Skeletal muscle satellite cell (primary cell): Measurements from ENCODE around the gene HNRNPC. TPM values are rescaled to one million over a fixed set of nuclear protein-coding genes. Genes with fewer than 3 reads are reported as not detected.
A peak's percentile ranks its signal among the peaks of the same experiment; 100 is the strongest.
"Not testable (repeated sequence)": the region's sequence is repeated elsewhere in the genome, so short reads cannot be mapped to it uniquely, and the experiment has no call there.

Source experiments
- H3K27me3 ChIP-seq: 2 replicates; pipeline ENCODE4 v1.7.0; 2013; ENCODE audit warnings: low read length; ENCODE audit not compliant: control insufficient read depth, insufficient read depth
- H3K36me3 ChIP-seq: 2 replicates; pipeline ENCODE4 v1.7.0; 2013; ENCODE audit warnings: mild to moderate bottlenecking, control low read depth, low read length; ENCODE audit not compliant: insufficient read depth
- H3K4me1 ChIP-seq: 2 replicates; pipeline ENCODE4 v1.7.0; 2013; ENCODE audit warnings: low read length; ENCODE audit not compliant: control insufficient read depth, insufficient read depth
- H3K4me2 ChIP-seq: 2 replicates; pipeline ENCODE4 v1.7.0; 2013; ENCODE audit warnings: mild to moderate bottlenecking, low read length
- H3K4me3 ChIP-seq: 2 replicates; pipeline ENCODE4 v1.7.0; 2013; ENCODE audit warnings: low read length
- H3K9ac ChIP-seq: 2 replicates; pipeline ENCODE4 v1.7.0; 2013; ENCODE audit warnings: mild to moderate bottlenecking, low read depth, low read length, moderate library complexity
- H3K9me3 ChIP-seq: replicated peaks from 2 replicates; pipeline ENCODE4 v1.7.0; 2013; ENCODE audit warnings: mild to moderate bottlenecking, control low read depth, low read length
- total RNA-seq: library from RNA; depleted of rRNA; stranded (reverse); fragments of >200 nt; gene quantifications from 2 replicates; pipeline ENCODE4 v1.2.3, GENCODE V29; 2012; rRNA removed

The HNRNPC gene
- total RNA-seq = 634 and 718 TPM in 2 replicates

DNA sequence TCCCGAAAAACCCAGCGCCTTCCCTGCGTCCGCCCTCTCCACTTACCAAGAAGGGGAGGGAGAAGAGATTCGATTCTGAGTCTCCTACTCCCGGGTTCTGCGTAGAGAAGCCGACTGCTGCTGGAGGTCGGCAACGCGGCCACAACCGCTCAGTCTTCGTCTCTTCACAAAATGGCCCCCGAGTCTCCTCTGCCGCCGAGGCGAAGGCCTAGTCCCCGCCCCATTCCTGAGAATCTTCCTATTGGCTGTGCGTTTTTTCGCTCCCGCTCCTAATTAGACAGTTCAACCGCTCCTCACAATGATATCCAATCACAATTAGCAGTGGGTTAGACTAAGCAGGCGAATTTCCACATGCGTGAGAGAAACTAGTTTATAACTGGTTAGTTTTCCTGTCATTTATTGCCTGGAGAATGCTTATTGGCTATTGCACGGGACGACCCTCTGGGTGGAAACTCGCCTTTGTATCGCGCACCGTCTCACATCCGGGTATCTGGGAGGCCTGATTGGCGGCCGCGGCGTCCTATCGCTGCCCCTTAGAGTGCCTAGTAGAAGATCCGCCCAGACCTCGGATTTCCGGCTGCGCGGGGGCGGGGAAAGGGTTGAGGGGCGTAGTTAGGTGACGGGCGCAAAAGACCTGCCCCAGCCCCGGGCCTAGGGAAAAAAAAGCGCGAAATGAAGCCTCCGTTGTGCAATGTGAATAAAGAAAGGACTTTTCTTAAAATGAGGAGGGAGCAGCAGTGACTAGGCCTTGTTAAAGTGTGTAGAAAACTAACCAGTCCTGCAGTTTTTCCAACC, at the start of gene HNRNPC:
Gene HNRNPC, minus strand, starts transcription at position 191 of the 795 bp plus-strand sequence. CDS start 35,249 bp downstream, outside the sequence.
- Histone ChIP-seq H3K36me3 (peaks cover 32% of the 10 kb centered on the region), H3K9ac (peak within 1 kb of the TSS; percentile 99), H3K4me1 (peaks cover 29% of the 10 kb centered on the region), H3K4me3 (peak within 1 kb of the TSS; percentile 86), H3K27me3 (no peaks in the 10 kb centered on the region), H3K9me3 (no peaks in the 10 kb centered on the region), H3K4me2 (peak within 1 kb of the TSS; percentile 96)

DNA sequence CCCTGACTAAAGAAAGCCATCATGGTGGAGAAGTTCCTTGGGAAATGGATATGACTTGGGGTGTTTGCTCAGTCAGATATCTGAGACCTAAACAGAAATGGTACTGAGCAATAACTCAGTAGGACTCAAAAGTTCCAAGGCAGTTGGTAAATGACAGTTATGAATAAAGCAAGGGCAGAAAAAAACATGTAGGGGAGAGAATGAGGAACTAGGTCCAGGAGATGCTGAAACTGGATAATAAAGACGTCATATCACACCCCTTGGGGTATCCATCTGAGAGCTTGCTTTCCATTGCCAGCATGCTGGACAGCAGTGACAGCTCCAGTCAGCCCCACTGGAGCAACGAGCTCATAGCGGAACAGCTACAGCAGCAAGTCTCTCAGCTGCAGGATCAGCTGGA, 48.2 kb upstream of the HNRNPC start:
- Histone ChIP-seq H3K4me1 (no peaks in the 10 kb centered on the region), H3K9ac (no peak overlapping the region), H3K4me3 (no peak overlapping the region), H3K36me3 (no peaks in the 10 kb centered on the region), H3K27me3 (peaks cover 33% of the 10 kb centered on the region), H3K4me2 (no peak overlapping the region), H3K9me3 (no peaks in the 10 kb centered on the region)

DNA sequence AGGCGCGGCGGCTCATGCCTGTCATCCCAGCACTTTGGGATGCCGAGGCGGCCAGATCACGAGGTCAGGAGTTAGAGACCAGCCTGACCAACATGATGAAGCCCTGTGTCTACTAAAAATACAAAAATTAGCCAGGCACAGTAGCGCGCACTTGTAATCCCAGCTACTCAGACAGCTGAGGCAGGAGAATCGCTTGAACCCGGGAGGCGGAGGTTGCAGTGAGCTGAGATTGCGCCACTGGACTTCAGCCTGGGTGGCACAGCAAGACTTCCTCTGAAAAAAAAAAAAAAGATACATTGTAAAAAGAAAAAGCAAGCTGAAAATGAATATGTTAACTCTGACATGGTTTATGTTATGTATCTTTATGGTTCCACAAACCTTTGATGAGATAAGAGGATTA, 44.3 kb upstream of the HNRNPC start:
- H3K27me3 ChIP-seq = peaks cover 42% of the 10 kb centered on the region
- H3K36me3 ChIP-seq = no peaks in the 10 kb centered on the region
- no peak overlapping the region for H3K9ac ChIP-seq
- no peaks in the 10 kb centered on the region for H3K4me1 ChIP-seq
- no peaks in the 10 kb centered on the region for H3K9me3 ChIP-seq
- H3K4me3 ChIP-seq = no peak overlapping the region
- no peak overlapping the region for H3K4me2 ChIP-seq

DNA sequence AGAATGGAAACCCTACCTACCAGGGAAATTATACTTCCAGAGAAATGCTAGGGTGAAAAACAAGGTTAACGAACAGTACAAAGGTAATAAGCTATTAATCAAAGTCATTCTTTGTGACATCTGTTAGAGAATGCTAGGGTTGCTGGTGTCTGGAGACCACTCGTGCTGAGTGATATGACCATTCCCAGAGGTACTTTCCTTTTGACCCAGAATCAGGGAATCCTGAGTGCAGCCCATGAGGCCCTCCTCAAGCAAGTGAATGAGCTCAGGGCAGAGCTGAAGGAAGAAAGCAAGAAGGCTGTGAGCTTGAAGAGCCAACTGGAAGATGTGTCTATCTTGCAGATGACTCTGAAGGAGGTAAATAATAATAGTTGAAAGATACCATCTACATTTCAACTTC, 42.4 kb upstream of the HNRNPC start:
- no peak overlapping the region for H3K4me3 ChIP-seq
- H3K4me2 ChIP-seq = no peak overlapping the region
- peaks cover 47% of the 10 kb centered on the region for H3K27me3 ChIP-seq
- H3K9ac ChIP-seq = no peak overlapping the region
- no peaks in the 10 kb centered on the region for H3K4me1 ChIP-seq
- no peaks in the 10 kb centered on the region for H3K36me3 ChIP-seq
- H3K9me3 ChIP-seq = no peaks in the 10 kb centered on the region

DNA sequence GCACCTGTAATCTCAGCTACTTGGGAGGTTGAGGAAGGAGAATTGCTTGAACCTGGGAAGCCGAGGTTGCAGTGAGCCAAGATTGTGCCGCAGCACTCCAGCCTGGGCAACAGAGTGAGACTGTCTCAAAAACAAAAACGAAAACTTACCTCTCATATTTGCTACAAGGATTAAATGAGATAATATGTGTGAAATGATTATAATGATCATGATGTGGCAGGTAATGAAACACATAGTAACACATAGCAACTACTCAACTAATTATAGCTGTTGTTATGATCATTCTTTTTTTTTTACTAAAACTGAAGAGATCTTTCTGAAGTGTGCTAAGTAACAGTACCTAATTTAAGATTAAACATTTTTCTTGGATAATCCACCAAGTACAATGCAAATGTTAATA, 40.7 kb upstream of the HNRNPC start:
- no peak overlapping the region for H3K4me2 ChIP-seq
- H3K27me3 ChIP-seq = peaks cover 57% of the 10 kb centered on the region
- H3K9ac ChIP-seq = no peak overlapping the region
- H3K4me1 ChIP-seq = no peaks in the 10 kb centered on the region
- H3K36me3 ChIP-seq = no peaks in the 10 kb centered on the region
- no peak overlapping the region for H3K4me3 ChIP-seq
- no peaks in the 10 kb centered on the region for H3K9me3 ChIP-seq

DNA sequence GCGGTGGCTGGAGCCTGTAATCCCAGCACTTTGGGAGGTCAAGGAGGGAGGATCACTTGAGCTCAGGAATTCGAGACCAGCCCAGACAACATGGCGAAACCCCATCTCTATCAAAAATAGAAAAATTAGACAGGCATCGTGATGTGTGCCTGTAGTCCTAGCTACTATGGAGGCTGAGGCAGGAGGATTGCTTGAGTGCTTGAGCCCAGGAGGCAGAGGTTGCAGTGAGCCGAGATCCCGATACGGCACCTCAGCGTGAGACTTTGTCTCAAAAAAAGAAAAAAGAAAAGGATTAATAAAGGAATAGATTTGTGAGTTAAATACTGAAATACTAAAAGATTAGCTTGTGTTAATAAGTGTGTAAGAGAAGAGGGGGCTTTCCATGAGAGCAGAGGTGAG, 40.0 kb upstream of the HNRNPC start:
- H3K4me1 ChIP-seq = no peaks in the 10 kb centered on the region
- no peaks in the 10 kb centered on the region for H3K9me3 ChIP-seq
- no peaks in the 10 kb centered on the region for H3K36me3 ChIP-seq
- H3K4me2 ChIP-seq = peak overlapping the region; percentile 47
- peaks cover 57% of the 10 kb centered on the region for H3K27me3 ChIP-seq
- H3K4me3 ChIP-seq = no peak overlapping the region
- H3K9ac ChIP-seq = no peak overlapping the region

DNA sequence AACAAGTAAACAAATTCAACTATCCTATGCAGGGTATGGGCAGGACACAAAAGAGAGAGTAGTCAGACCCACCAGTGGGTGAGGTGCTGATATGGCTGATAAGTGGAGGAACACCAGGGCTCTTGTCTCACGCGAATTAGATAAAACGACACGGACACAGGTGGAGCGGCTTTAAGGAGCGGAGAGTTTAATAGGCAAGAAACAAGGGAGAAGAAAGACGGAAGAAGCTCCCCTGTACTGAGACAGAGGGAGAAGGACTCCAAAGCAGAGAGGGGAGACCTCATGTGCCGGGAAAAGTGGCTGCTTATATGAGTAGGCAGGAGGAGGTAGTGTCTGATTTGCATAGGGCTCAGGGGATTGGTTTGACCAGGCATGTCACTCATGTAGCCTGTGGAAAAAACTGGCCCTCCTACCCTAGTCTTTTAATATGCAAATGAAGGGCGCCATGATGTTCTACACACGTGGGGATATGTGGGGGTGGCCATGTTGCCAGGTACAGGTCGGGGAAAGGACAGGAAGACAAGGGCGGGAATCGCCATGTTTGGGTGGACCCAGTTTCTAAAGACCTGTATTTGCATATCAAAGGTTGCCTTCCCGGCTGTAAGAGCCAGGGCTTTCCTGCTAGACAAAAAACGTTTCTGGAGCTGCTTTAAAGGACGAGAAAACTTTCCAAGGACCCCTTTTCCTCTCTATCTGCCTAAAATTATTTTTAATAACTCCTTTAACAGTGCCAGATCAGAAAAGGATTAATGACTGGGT, 39.4 kb upstream of the HNRNPC start:
- H3K4me3 ChIP-seq = peak overlapping the region; percentile 47
- H3K9me3 ChIP-seq = no peaks in the 10 kb centered on the region
- no peak overlapping the region for H3K9ac ChIP-seq
- peak overlapping the region; percentile 47 for H3K4me2 ChIP-seq
- peaks cover 57% of the 10 kb centered on the region for H3K27me3 ChIP-seq
- no peaks in the 10 kb centered on the region for H3K4me1 ChIP-seq
- no peaks in the 10 kb centered on the region for H3K36me3 ChIP-seq

DNA sequence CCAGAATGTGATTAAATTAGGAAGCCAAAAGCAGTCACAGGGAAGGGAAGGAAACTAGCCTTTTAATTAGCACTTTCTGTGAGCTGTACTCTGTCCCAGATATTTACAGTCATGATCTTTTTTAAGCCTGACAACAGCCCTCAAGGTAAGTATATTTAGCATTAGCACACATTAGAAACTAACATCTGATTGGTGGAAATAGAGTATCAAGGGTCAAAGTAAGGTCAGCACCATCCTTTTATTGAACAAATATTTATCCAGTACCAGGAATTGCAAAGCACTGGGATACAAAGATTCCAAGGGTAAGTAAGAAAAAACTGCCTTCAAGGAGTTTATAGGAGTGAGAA, 38.9 kb upstream of the HNRNPC start:
- Histone ChIP-seq H3K9ac (no peak overlapping the region), H3K27me3 (peaks cover 57% of the 10 kb centered on the region), H3K36me3 (no peaks in the 10 kb centered on the region), H3K4me1 (no peaks in the 10 kb centered on the region), H3K4me3 (no peak overlapping the region), H3K9me3 (no peaks in the 10 kb centered on the region), H3K4me2 (peak overlapping the region; percentile 47)

DNA sequence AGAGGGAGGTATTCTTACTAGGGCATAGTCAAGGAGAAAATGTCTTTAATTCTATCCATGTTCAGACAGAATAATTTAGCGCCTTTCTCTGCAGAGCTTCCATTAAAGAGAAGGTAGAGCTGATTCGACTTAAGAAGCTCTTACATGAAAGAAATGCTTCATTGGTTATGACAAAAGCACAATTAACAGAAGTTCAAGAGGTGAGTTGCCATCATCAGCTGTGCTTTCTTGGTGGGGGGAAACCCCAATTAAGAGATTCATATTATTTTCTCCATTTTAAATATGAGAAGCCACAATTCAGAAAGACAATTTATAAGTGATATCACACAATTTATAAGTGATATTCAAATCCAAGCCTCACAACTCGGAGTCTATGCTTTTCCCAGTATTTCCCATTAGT, 38.4 kb upstream of the HNRNPC start:
- peaks cover 57% of the 10 kb centered on the region for H3K27me3 ChIP-seq
- no peak overlapping the region for H3K4me2 ChIP-seq
- no peak overlapping the region for H3K9ac ChIP-seq
- no peaks in the 10 kb centered on the region for H3K9me3 ChIP-seq
- H3K36me3 ChIP-seq = no peaks in the 10 kb centered on the region
- H3K4me1 ChIP-seq = no peaks in the 10 kb centered on the region
- H3K4me3 ChIP-seq = no peak overlapping the region

DNA sequence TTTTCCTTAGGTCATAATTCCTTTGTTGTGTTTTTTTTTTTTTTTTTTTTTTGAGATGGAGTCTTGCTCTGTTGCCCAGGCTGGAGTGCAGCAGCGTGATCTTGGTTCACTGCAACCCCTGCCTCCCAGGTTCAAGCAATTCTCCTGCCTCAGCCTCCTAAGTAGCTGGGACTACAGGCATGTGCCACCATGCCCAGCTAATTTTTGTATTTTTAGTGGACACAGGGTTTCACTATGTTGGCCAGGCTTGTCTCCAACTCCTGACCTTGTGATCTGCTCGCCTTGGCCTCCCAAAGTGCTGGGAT, 33.5 kb upstream of the HNRNPC start:
- H3K4me1 ChIP-seq, H3K9me3 ChIP-seq, H3K9ac ChIP-seq, H3K4me3 ChIP-seq, H3K4me2 ChIP-seq, H3K36me3 ChIP-seq: not testable (repeated sequence)
- H3K27me3 ChIP-seq = peaks cover 41% of the 10 kb centered on the region

DNA sequence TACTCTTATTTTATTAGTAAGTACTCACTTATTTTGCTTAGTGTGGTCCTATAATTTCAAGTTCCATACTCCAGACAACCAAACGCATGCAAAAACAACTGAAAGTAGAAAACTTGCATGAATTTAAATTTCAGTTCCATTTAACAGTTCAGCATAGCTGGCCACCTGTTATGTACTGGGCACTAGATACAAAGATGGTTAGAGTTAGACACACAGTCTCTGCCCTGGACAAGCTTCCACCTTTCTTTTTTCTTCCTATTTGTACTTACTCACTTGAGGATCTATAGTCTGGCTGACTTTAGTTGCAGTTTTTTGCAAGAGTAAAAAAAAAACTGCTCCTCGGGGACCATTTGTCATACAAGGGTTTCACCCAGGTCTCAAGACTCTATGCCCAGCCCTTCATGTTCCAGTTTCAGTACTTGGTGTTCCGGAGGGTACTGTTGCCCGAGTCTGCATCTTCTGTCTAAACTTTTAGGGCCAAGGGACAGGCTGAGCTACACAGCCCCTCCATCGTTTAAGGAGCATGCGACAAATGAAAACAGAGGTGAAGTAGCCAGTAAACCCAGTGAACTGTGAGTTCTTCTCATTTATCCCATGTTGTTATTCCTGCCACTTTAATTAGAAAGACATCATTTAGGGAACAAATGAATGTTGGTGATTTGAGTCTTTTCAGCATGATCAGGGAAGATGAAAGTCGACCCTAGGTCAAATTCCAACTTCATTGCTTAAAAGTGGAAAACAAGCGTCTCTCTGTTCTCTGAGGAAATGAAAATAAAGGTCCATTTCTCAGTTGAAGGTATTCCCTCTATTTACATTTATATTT, 33.0 kb upstream of the HNRNPC start:
- H3K4me2 ChIP-seq = no peak overlapping the region
- no peaks in the 10 kb centered on the region for H3K9me3 ChIP-seq
- H3K27me3 ChIP-seq = peaks cover 36% of the 10 kb centered on the region
- no peaks in the 10 kb centered on the region for H3K4me1 ChIP-seq
- no peak overlapping the region for H3K4me3 ChIP-seq
- no peaks in the 10 kb centered on the region for H3K36me3 ChIP-seq
- no peak overlapping the region for H3K9ac ChIP-seq
